Omental fat pad (tissue), 4 donors: ENCODE data around the gene DARS1. TPM values are rescaled to one million over a fixed set of nuclear protein-coding genes. Genes with fewer than 3 reads are reported as not detected.
A peak's percentile ranks its signal among the peaks of the same experiment; 100 is the strongest.

Source experiments
- ATAC-seq: fragments of 150-250 bp; one replicate; pipeline ENCODE4 v1.9.1; 2016; ENCODE audit warnings: mild to moderate bottlenecking, moderate library complexity; ENCODE audit not compliant: low FRiP score
- DNase-seq: peaks from one replicate; pipeline ENCODE4 v3.0.0-alpha.2; 2019; ENCODE audit warnings: low spot score
- total RNA-seq, 4 donors: library from RNA; depleted of rRNA; stranded (reverse); fragments of >200 nt; gene quantifications; one replicate each; pipeline ENCODE4 v1.1.0, GENCODE V29; 2016
- TF ChIP-seq, protein P1 (sequence below), 3 donors: fragments of 450-650 bp; IDR thresholded peaks; one replicate each; pipeline ENCODE4 v1.5.1; 2016 to 2017; ENCODE audit warnings: antibody characterized with exemption in 3 of 3, mild to moderate bottlenecking in 3 of 3, moderate library complexity in 2 of 3

DARS1 gene
- total RNA-seq, 4 donors from 2014 or later, result 59.3 to 76.3 (median 68.2) TPM

DNA sequence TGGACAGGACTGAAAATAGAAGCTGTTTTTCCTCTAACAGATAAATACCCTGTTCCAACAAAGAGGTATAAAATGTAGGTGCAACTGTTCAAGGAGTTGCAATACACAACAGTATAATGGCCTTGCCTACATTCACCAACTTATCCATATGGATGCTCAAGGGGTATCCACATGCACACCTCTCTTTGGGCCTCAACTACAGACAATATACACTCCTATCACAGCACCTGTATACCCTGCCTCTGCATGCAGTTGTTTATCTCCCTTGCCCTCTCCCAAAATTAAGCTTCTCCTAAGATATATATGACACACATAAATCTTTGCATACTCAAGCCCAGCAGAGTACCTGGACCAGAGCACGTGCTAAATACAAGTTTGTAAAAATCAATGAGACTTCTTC, 37.3 kb downstream of the DARS1 start:
- ATAC-seq (peak; percentile 4), DNase-seq (no peak)
- TF ChIP-seq, protein P1, sequence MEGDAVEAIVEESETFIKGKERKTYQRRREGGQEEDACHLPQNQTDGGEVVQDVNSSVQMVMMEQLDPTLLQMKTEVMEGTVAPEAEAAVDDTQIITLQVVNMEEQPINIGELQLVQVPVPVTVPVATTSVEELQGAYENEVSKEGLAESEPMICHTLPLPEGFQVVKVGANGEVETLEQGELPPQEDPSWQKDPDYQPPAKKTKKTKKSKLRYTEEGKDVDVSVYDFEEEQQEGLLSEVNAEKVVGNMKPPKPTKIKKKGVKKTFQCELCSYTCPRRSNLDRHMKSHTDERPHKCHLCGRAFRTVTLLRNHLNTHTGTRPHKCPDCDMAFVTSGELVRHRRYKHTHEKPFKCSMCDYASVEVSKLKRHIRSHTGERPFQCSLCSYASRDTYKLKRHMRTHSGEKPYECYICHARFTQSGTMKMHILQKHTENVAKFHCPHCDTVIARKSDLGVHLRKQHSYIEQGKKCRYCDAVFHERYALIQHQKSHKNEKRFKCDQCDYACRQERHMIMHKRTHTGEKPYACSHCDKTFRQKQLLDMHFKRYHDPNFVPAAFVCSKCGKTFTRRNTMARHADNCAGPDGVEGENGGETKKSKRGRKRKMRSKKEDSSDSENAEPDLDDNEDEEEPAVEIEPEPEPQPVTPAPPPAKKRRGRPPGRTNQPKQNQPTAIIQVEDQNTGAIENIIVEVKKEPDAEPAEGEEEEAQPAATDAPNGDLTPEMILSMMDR (IDR thresholded peaks at IDR 0.05), result no peak

DNA sequence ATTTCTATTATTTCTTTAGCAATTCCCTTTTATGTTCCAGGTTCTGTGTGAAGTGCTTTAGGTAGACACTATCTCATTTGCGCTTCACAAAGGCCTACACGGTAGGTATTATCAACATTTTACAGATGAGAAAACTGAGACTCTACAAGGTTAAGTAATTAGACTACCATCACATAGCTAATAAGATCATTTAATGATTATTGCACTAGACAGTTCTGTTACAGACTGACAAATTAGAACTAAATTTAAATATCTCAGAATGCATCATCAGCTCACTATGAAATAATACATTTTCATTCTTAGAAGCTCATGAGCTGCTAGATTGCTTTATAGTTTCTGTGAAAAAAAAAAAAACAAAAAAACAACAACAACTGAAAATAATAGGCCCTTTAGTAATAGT, 37.9 kb downstream of the DARS1 start:
- TF ChIP-seq, protein P1 (IDR thresholded peaks at IDR 0.05), result no peak
- DNase-seq, result no peak
- no peak for ATAC-seq

DNA sequence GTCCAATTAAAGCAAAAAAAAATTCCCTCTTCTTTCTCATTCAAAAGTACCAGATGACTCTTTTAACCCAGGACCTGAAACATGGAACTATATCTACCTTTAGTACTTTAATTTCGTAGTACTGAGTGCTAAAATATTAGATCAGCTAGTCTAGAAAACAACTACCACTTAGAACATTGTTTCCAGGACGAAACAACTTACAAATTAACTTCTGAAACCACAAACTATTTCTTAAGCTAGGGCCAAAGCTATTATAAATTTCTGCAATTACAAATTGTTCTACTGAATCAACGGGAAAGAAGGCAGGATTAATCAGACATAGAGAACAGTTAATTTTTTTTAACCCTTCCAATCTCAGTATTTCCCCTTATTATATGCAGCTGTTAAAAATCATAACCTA, 39.9 kb downstream of the DARS1 start:
- TF ChIP-seq, protein P1 (IDR thresholded peaks at IDR 0.05), result no peak
- ATAC-seq, result no peak
- no peak for DNase-seq

DNA sequence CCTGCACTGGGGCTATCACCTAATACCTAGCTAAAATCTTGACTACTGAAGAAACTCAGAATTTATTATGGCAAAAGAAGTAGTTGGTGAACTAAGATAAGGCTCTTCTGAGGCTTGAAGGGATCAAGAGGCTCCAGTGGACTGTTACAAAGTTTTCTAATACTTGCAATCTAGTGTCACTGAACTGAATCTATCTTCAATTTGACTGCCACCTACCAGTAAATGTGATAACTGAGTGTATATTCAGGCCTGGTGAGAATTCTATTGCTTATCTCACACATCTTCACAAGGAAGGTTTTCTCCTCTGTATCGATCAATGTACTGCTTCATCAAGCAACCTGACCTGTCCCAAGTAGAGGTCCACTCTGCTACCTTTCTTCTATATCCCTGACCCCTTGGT, 40.8 kb downstream of the DARS1 start:
- DNase-seq (no peak), ATAC-seq (no peak)
- TF ChIP-seq, protein P1 (IDR thresholded peaks at IDR 0.05), result no peak

DNA sequence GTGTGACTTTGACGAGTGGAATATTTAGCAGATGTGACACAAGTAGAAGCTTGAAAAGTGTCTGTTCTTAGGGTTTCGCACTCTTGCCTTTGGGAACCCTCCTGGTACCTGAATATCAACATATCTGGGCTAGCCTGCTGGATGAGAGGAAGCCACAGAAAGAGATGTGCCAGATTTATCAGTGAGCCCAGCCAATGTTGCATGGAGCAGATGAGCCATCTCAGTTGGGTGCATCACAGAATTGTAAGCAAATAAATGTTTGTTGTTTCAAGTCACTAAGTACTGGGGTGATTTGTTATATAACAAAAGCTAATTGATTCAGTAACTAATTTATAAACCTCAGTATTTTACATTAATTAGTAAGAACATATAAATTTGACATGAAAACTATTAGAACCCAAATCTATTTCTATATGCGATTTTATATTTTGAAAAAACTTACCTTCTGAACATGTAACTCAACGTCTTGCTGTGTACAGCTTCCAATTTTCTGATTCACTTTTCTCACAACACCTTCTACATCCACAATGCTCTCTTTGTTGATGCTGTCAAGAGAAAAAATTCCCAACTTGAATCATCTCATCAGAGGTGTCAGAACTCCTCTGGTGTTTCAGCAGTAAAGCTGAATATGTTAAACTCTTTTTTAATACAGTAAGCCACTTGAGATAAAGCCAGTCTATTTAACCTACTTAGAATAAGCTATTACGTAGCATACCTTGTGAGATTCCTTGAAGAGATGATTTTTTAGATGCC, 42.3 kb downstream of the DARS1 start:
- no peak for DNase-seq
- ATAC-seq, result no peak
- TF ChIP-seq, protein P1 (IDR thresholded peaks at IDR 0.05), result no peak

DNA sequence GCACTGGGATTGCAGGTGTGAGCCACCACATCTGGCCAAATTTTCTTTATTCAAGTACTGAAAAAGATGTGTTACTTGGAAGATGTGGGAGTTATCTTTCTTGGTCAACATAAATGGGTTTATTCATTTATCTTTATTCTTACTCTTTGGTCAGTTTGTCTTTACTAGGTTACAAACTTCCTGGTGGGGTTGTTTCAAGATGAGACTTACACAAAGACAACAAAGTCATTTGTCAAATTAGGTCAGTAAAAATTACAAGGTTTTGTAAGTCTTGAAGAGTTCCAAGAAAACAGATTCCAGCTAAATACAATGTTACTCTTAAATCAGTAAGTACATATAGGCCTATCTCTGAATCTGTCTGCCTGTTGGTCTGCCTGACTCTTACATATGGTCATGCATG, 48.9 kb downstream of the DARS1 start:
- DNase-seq, result no peak
- ATAC-seq, result no peak
- TF ChIP-seq, protein P1 (IDR thresholded peaks at IDR 0.05), result no peak

DNA sequence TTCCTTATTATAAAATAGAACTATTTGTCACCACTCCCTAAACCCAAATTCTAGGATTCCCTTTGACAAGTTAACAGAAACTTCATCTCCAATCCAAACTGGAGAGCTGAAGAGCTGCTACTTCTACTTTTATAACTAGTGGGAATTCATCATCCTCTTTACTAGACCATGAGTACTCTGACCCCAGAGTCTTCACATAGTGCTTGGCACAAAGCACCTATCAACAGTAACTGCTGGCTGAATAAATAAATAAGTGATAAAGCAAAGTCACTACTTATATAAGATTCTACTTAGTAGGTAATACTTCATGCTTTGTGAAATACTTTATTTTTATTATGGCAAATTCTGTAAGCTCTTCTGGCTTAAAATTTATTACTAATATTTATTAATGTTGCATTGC, 49.5 kb downstream of the DARS1 start:
- ATAC-seq, result no peak
- TF ChIP-seq, protein P1 (IDR thresholded peaks at IDR 0.05), result no peak
- no peak for DNase-seq
